Retina (tissue), 1 donor: Measurements from ENCODE around the gene HYDIN.

Experiments used
- DNase-seq: peaks from one replicate; pipeline ENCODE4 v3.0.0-alpha.2; 2016

The HYDIN gene

GRCh38 chr16:70784692-70785555 is 445.6 kb downstream of the HYDIN start:
- no peak for DNase-seq

GRCh38 chr16:70782237-70782636 is 448.3 kb downstream of the HYDIN start:
- no peak for DNase-seq

- no peak for DNase-seq
Observed at GRCh38 chr16:70781800-70782199, 448.7 kb downstream of the HYDIN start.

- DNase-seq, result no peak
Observed at GRCh38 chr16:70780546-70780945, 450.0 kb downstream of the HYDIN start.

GRCh38 chr16:70779361-70779760 is 451.2 kb downstream of the HYDIN start:
- DNase-seq, result no peak

GRCh38 chr16:70778901-70779309 is 451.6 kb downstream of the HYDIN start:
- DNase-seq, result no peak

- DNase-seq, result no peak
Observed at GRCh38 chr16:70777973-70778406, 452.5 kb downstream of the HYDIN start.

GRCh38 chr16:70777496-70777895 is 453.0 kb downstream of the HYDIN start:
- DNase-seq, result no peak

- no peak for DNase-seq
Observed at GRCh38 chr16:70775399-70775798, 455.1 kb downstream of the HYDIN start.

GRCh38 chr16:70774261-70774660 is 456.3 kb downstream of the HYDIN start:
- DNase-seq, result no peak

GRCh38 chr16:70772493-70772892 is 458.0 kb downstream of the HYDIN start:
- no peak for DNase-seq

GRCh38 chr16:70770626-70771552 is 459.6 kb downstream of the HYDIN start:
- DNase-seq, result peak; percentile 83

- no peak for DNase-seq
Observed at GRCh38 chr16:70770291-70770625, 460.3 kb downstream of the HYDIN start.

- no peak for DNase-seq
Observed at GRCh38 chr16:70769761-70770160, 460.8 kb downstream of the HYDIN start.

GRCh38 chr16:70769131-70769530 is 461.4 kb downstream of the HYDIN start:
- DNase-seq, result no peak

GRCh38 chr16:70768203-70768580 is 462.3 kb downstream of the HYDIN start:
- no peak for DNase-seq

- no peak for DNase-seq
Observed at GRCh38 chr16:70767377-70768202, 462.9 kb downstream of the HYDIN start.

GRCh38 chr16:70766658-70767057 is 463.9 kb downstream of the HYDIN start:
- DNase-seq, result no peak

- no peak for DNase-seq
Observed at GRCh38 chr16:70766176-70766575, 464.3 kb downstream of the HYDIN start.

- DNase-seq, result no peak
Observed at GRCh38 chr16:70765491-70765890, 465.0 kb downstream of the HYDIN start.

GRCh38 chr16:70764632-70765031 is 465.9 kb downstream of the HYDIN start:
- DNase-seq, result no peak

GRCh38 chr16:70760221-70760620 is 470.3 kb downstream of the HYDIN start:
- DNase-seq, result no peak

GRCh38 chr16:70759666-70760065 is 470.9 kb downstream of the HYDIN start:
- no peak for DNase-seq
